Ishikawa (cell line): ENCODE measurements around the gene C16orf90.

Source experiments
- EGR1 ChIP-seq: IDR thresholded peaks from 2 replicates; pipeline ENCODE4 v1.6.1; 2012
- RAD21 ChIP-seq: IDR thresholded peaks from 2 replicates; pipeline ENCODE4 v1.6.1; 2012; ENCODE audit warnings: low read depth
- ZBTB7A ChIP-seq: IDR thresholded peaks from 2 replicates; pipeline ENCODE4 v1.6.1; 2012; ENCODE audit warnings: low read depth

DNA sequence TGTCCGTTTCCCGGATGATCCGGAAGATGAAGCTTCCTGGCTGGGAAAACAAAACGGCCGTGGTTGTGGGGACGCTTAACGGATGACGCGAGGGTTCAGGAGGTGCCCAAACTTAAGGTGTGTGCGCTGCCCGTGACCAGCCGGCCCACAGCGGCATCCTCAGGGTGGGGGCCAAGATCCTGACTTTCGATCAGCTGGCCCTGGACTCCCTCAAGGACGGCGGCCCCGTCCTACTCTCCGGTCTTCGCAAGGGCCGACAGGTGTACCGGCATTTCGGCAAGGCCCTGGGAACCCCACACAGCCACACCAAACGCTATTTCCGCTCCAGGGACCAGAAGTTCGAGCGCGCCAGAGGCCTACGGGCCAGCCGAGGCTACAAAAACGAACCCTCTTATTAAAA is 1.1 kb upstream of the C16orf90 start:
- TF ChIP-seq ZBTB7A (no peak), EGR1 (no peak), RAD21 (no peak)
